ENCODE measurements around the gene DDB1. TPM values are rescaled to one million over a fixed set of nuclear protein-coding genes. Genes with fewer than 3 reads are reported as not detected.

The DDB1 gene
- total and polyA plus RNA-seq, 2 of the 4 experiments (the other 2 are of a cell fraction): 221 to 412 TPM

- TF ChIP-seq CTCF (conservative IDR thresholded peaks at IDR 0.05; ENCODE audit: low read depth, low read length): 0 out of 2 replicates have a peak, but pooled peaks have one; percentile 7
- TF ChIP-seq POLR2A (IDR thresholded peaks at IDR 0.05; ENCODE audit: low read depth, low read length): no peak
- peak; percentile 63; the same call in 1 of the 2 replicates for TF ChIP-seq MAZ (IDR thresholded peaks at IDR 0.05; ENCODE audit: borderline replicate concordance, low read depth, low read length)
- no peak for TF ChIP-seq RCOR1 (IDR thresholded peaks at IDR 0.05; ENCODE audit: insufficient replicate concordance, low read length)
Observed at GRCh38 chr11:61293867-61294716, 38.8 kb downstream of the DDB1 start (continued).
